HS-5 (cell line): ENCODE results near the gene SGK1.

ENCODE experiments used
- DNase-seq: peaks from one replicate; pipeline ENCODE4 v3.0.0-alpha.2; 2012; ENCODE audit warnings: low read depth

Gene SGK1

GRCh38 chr6:134119486-134119885 is 198.4 kb downstream of the SGK1 start:
- DNase-seq = no peak
